GM19395 (cell line): ENCODE measurements around the gene PON3.

Experiments used
- ATAC-seq: cut with Tn5 transposase; IDR thresholded peaks from one replicate; pipeline ENCODE4 v1.9.1; 2021; ENCODE audit warnings: mild to moderate bottlenecking, moderate library complexity; ENCODE audit not compliant: unreplicated experiment

The PON3 gene

DNA sequence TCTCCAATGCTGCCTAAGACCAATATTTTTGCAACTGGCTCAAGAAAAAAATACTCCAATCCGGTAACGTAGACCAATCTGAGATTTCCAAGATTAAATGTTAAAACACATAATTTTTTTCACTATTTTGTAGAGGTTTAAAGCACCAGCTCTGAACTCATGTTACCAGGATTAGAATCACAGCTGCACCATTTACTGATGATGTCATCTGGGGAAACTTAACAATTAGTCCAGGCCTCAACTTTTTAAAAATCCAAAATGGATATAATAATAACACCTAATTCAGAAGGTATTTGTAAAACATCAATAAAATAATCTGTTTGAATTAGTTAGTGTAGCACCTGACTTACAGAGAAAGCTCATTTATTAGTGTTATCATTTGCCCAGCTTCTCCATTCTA lies 86.2 kb downstream of the PON3 start:
- ATAC-seq, result no peak
